Smooth muscle cell of the brain vasculature (primary cell): Measurements from ENCODE around the gene ZMPSTE24.
"Not testable (repeated sequence)": the region's sequence is repeated elsewhere in the genome, so short reads cannot be mapped to it uniquely, and the experiment has no call there.

Source experiments
- DNase-seq: peaks from one replicate; pipeline ENCODE4 v3.0.0-alpha.2; 2012; ENCODE audit warnings: low read depth, low spot score

Gene ZMPSTE24

GRCh38 chr1:40257688-40258444, at the start of gene ZMPSTE24:
Gene ZMPSTE24 (plus strand): TSS chr1:40258236. CDS start chr1:40258272, 36 bp downstream.
- peak; percentile 94 for DNase-seq

DNA sequence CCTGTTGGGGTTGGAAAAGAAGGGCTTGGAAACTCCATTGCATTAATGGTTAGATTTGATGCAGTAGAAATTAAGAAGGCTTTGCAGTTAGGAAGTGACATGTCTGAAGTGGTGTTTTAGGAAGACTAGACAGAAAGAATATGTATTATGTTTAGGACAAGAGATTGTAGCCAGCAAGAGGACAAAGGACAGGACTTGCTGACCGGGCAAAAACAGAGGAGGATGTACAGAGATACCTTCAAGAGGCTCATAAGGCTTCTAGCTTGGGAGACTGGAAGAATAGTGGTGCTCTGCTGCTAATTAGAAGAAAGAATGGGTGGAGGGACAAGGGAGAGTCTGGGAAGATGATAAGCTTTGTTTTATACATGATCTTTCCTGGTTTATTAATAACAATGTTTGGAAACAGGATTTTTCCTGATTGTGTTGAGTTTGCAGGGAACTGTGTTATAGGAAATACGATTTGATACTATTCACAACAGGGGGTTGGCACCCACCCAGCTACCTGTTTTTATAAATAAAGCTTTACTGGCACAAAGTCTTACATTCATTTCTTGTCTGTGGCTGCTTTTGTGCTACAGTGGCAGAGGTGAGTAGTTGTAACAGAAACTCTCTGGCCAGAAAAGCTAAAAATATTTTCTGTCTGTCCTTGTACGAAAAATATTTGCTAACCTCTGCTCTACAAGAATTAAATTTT, 47.4 kb upstream of the ZMPSTE24 start:
- DNase-seq: no peak

DNA sequence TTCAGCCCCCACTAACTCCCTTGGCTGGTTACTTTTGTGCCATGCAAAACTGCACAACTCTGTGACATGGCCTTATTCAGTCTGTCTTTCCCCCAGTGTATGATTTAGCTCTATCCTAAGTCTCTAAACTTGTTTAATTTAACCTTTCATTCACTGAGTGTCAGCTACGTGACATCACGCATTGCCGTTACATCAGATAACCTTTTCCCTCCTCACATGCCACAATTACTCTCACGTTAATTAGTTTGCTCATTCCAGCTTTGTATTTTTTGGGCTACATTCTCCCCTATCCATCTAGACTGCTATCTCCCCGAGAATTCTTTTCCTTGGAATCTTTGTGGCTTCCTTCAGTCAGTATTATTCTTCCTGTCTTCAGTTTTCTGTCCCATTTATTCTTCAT, 39.7 kb upstream of the ZMPSTE24 start:
- DNase-seq: no peak

DNA sequence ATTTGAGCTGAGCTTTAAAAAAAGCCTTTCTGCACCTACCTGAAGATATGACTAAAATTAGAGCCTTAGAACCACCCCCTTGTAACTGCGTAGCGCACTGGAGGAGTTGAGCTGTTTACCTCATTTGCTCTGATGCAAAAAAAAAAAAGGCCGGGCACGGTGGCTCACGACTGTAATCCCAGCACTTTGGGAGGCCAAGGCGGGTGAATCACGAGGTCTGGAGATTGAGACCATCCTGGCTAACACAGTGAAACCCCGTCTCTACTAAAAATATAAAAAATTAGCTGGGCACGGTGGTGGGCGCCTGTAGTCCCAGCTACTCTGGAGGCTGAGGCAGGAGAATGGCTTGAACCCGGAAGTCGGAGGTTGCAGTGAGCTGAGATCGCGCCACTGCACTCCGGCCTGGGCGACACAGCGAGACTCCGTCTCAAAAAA, 36.5 kb upstream of the ZMPSTE24 start:
- not testable (repeated sequence) for DNase-seq

GRCh38 chr1:40221977-40222772, 35.9 kb upstream of the ZMPSTE24 start:
- DNase-seq: no peak

DNA sequence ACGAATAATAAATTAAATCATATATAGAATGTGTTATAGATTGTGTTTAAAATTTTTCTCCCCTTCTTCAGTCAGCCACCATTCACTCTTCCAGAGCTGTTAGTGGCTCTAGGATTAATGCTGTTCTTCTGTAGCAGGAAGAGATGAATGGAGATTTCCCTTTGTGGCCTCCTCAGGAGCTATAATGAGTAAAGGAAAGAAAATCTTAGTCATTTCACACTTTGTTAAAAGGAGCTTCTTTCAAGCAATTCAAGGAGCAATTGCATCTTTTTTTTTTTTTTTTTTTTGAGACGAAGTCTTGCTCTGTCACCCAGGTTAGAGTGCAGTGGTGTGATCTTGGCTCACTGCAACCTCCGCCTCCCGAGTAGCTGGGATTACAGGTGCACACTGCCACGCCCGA, 34.0 kb upstream of the ZMPSTE24 start:
- no peak for DNase-seq

GRCh38 chr1:40226192-40226591, 31.8 kb upstream of the ZMPSTE24 start:
- no peak for DNase-seq

DNA sequence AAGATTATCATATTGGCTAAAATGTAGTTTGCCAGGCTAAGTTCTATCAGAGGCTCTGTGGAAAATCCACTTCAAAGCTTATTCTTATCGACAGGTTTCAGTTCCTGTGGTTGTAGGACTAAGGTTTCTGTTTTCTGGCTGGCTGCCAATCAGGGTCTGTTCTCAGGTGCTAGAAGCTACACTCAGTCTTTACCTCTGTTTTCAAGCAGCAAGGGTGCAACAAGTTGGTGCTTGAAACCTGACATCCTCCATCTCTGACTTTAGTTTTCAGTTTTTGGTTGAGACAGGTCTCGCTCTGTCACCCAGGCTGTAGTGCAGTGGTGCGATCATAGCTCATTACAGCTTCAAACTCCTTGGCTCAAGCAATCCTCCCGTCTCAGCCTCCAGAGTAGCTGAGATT, 25.6 kb upstream of the ZMPSTE24 start:
- DNase-seq: no peak

DNA sequence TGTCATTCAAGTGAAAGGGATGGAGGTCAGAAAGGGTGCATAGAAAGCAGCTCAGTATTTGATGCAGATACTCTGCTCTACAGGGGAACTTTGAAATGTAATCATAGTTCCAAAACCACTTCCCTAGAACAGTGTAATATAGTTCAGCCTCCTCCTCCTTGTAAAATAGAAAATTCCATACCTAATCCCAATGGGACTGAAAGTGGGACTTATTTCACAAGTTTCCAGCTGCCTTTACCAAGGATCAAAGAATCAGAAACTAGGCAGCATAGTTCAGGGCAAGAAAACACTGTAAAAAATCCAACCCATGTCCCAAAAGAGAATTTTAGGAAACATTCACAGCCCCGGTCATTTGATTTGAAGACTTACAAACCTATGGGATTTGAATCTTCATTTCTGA, 18.4 kb upstream of the ZMPSTE24 start:
- DNase-seq: no peak

DNA sequence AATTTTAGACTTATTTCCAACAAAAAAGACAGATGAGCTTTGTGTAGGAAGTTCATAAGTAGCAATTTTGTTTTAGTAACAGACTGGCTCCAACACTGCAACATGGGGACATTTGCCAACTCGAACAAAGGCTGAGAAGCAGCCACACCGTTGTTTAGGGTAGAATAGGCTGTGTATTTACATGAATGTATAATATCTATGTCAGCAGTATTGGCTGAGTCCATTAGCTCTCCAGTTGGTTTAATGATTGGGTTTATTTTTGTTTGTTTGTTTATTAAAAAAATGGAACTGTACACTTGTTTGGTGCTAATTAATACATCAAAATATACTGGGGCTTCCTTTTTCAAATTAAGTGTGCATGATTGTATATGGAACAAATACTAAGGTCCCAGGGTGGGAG, 17.6 kb upstream of the ZMPSTE24 start:
- no peak for DNase-seq

DNA sequence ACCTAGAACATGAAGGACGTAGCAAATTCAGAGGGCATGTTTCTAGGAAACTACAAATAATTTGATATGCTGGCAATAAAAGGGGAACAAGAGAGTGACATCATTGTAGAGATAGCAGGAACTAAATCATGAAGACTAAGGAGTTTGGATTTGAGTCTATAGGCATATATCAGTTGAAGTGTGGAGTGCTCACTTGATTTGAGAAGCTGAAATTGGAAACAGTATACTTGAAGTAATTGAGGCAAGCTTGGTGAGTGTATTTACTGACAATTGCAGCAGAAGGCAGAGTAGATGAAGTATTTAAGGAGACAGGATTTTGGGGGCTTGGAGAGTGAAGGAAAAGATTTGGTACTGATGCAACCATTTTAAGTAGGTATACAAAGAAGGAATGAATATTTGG, 16.7 kb upstream of the ZMPSTE24 start:
- DNase-seq: no peak

DNA sequence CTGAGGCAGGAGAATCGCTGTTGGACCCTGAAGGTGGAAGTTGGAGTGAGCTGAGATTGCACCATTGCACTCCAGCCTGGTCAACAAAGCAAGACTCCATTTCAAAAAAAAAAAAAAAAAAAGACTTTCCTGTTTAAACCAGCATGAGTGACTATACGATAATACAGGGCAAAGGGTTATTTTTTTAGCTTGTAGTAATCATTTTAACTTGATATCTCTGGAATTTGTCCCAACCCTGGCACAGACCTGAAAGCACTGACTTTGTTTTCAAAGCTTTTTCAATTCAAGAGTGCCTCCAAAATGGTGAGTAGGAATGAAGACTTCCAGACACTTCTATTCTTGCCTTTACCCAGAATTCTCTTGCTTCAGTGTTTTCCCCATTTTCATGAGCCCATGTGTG, 14.7 kb upstream of the ZMPSTE24 start:
- no peak for DNase-seq

DNA sequence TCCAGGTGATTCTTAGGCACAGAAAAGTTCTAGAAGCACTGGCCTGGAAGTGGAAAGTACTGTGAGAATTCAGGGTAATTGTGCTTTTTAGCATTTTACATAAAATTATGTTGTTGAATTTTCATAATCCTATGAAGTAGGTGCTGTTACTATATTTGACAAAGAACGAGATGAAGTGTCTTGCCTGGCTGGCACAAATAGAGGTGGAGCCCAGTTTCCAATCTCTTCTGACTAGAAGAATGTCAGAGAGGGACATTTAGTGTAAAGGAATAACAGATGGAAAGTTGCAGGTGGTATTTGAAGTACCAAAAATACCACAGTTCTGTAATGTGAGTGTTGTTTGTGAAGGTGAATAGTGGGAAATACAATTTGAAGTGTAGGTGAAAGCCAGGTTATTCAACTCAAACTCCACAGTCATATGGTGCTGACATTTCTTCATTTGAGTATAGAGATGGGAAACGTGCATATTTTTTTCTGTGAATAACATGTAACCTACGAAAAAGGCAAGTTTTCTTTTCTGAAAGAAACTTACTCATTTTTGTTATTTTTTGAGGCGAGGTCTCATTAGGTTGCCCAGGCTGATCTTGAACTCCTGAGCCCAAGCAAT, 13.8 kb upstream of the ZMPSTE24 start:
- DNase-seq: no peak

DNA sequence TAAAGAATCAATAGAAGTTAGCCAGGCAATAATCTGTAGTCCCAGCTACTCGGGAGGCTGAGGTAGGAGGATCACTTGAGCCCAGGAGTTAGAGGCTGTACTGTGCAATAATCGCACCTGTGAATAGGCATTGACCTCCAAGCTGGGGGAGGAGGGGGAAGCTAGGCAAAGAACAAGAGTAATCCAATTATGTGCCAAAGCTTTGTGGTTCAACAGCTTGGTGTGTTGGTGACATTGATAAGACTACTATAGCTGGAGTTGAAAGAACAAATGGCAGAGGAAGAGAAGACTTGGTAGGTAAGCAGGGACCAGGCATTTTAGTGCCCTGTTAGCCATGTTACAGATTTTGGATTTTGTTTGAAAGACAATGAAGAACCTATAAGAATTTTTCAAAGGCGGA, 12.3 kb upstream of the ZMPSTE24 start:
- no peak for DNase-seq

- no peak for DNase-seq
These were observed 10.4 kb upstream of the ZMPSTE24 start, which contains the start of gene TMCO2 for GRCh38 chr1:40247655-40248054. Gene TMCO2 (plus strand): TSS chr1:40247937. CDS start chr1:40247994, 57 bp downstream.

GRCh38 chr1:40248412-40248811, 9.6 kb upstream of the ZMPSTE24 start:
- DNase-seq: no peak

DNA sequence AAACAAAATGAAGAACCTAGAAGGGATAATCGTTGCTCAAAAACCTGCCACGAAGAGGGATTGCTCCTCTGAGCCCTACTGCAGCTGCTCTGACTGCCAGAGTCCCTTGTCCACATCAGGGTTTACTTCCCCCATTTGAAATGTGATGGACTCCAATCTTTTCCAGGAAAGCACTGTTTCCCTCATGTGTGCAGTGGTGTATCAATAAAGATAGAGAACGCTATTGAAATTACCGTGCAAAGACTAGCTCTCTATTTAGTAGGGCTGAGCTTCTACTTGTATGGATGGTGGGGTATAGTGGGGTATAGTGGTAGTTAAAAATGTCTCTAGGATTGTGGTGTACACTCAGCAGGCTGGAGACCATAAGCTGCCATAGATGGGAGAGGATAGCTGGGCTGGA, 6.6 kb upstream of the ZMPSTE24 start:
- no peak for DNase-seq

DNA sequence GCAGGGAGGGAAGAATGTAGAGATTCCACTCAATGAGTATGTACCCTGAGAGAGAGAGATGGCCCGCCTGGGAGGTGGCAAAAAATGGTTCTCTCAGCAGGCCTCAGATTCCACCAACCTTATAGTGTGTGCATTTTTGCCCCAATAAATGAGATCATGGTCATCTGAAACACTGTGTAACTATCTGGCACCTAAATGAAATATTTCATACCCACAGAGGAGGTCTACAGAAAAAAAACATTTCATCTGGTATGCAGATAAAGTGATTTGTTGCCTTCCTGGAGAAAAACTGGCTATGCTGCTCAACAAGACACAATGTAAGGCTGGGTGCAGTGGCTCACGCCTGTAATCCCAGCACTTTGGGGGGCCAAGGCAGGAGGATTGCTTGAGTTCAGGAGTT, 5.4 kb upstream of the ZMPSTE24 start:
- DNase-seq: no peak

DNA sequence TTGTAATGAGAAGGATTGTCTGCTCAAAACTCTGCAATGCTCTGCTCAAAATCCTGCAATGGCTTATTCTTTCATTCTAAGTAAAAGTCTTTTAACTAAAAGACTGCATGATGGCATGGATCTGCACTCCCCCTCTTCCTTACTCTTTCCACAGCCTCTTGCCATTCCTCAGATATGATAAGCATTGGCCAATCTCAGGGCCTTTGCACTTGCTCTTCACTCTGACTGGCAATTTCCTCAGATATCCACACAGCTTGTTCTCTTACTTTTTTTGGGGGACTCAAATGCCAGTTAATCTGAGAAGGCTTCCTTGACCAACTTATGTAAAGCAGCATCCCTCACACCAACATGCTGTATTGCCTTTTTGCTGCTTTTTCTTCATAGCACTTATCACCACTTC, 2.8 kb upstream of the ZMPSTE24 start:
- DNase-seq: no peak

- no peak for DNase-seq
These were observed 1.5 kb upstream of the ZMPSTE24 start for GRCh38 chr1:40256401-40257084.

DNA sequence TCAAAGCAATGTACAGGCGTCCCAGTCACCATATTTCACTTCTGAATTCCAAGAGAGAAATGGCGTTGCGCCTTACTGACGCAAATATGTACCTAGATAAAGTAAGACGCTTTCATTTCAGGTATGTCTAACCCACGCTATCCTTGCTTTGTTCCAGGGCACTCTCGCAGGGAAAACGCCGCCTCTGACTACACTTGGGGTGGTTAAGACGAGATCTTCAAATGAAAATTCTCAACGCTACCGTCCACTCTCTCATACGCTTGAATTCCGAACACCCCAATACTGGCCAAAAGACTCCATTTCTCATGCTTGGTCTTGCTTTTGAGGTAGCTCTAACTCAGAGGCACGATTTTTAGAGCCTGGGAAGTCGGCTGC, 736 bp upstream of the ZMPSTE24 start:
- DNase-seq: peak; percentile 21

- DNase-seq: no peak
These were observed 371 bp downstream of the ZMPSTE24 start for GRCh38 chr1:40258445-40258769.
